ENCODE measurements around the gene ING2. TPM values are rescaled to one million over a fixed set of nuclear protein-coding genes. Genes with fewer than 3 reads are reported as not detected.

ING2 gene
- total RNA-seq, 1 donor from 2014 or later, result 9.5 TPM

- H3K27ac ChIP-seq, result peak overlapping the region; percentile 98
Measured at GRCh38 chr4:183504064-183504929, 561 bp upstream of the ING2 start.

GRCh38 chr4:183505611-183506388 is 942 bp downstream of the ING2 start:
- no peaks in the 10 kb centered on the region for H3K27me3 ChIP-seq (ENCODE audit: low read depth)
- peaks cover 5% of the 10 kb centered on the region for H3K36me3 ChIP-seq
- H3K4me3 ChIP-seq, result peak overlapping the region; percentile 88
- peaks cover 34% of the 10 kb centered on the region for H3K4me1 ChIP-seq
- TF ChIP-seq CTCF (IDR thresholded peaks at IDR 0.05), result no peak
- ATAC-seq (peak; percentile 69 to 79), DNase-seq (peak; percentile 92)
- H3K9me3 ChIP-seq, result no peaks in the 10 kb centered on the region
- intact Hi-C loops (cut with DNase I), result no loop called here
- peak overlapping the region; percentile 98 for H3K27ac ChIP-seq

More at GRCh38 chr4:183504064-183504929, 561 bp upstream of the ING2 start:
- ATAC-seq (peak; percentile 95 to 98), DNase-seq (peak; percentile 100)
- Histone ChIP-seq H3K4me1 (peaks cover 43% of the 10 kb centered on the region), H3K4me3 (peak overlapping the region; percentile 88), H3K27me3 (ENCODE audit: low read depth) (no peaks in the 10 kb centered on the region), H3K9me3 (no peaks in the 10 kb centered on the region), H3K36me3 (no peaks in the 10 kb centered on the region)
- peak; percentile 27 for TF ChIP-seq CTCF (IDR thresholded peaks at IDR 0.05)
- intact Hi-C loops (cut with DNase I), result no loop called here

GRCh38 chr4:183506389-183506735 is 1.5 kb downstream of the ING2 start:
- intact Hi-C loops (cut with DNase I), result no loop called here
- H3K4me3 ChIP-seq, result peak overlapping the region; percentile 88
- no peaks in the 10 kb centered on the region for H3K27me3 ChIP-seq (ENCODE audit: low read depth)
- H3K36me3 ChIP-seq, result peaks cover 11% of the 10 kb centered on the region
- no peak for ATAC-seq
- DNase-seq, result no peak
- peak overlapping the region; percentile 98 for H3K27ac ChIP-seq
- H3K4me1 ChIP-seq, result peaks cover 34% of the 10 kb centered on the region
- no peak for TF ChIP-seq CTCF (IDR thresholded peaks at IDR 0.05)
- H3K9me3 ChIP-seq, result no peaks in the 10 kb centered on the region

- no peaks in the 10 kb centered on the region for H3K9me3 ChIP-seq
- TF ChIP-seq CTCF (IDR thresholded peaks at IDR 0.05), result no peak
- no peak for ATAC-seq
- H3K4me1 ChIP-seq, result peaks cover 29% of the 10 kb centered on the region
- H3K4me3 ChIP-seq, result no peak overlapping the region
- intact Hi-C loops (cut with DNase I), result no loop called here
- DNase-seq, result no peak
- H3K27ac ChIP-seq, result no peak overlapping the region
- H3K36me3 ChIP-seq, result peaks cover 12% of the 10 kb centered on the region
- H3K27me3 ChIP-seq (ENCODE audit: low read depth), result no peaks in the 10 kb centered on the region
Measured at GRCh38 chr4:183507925-183508696, 3.3 kb downstream of the ING2 start.

- intact Hi-C loops (cut with DNase I), result no loop called here
- Histone ChIP-seq H3K27me3 (ENCODE audit: low read depth) (no peaks in the 10 kb centered on the region), H3K27ac (no peak overlapping the region), H3K9me3 (no peaks in the 10 kb centered on the region), H3K4me3 (no peak overlapping the region), H3K4me1 (peaks cover 22% of the 10 kb centered on the region), H3K36me3 (peaks cover 12% of the 10 kb centered on the region)
- no peak for ATAC-seq
- DNase-seq, result no peak
- TF ChIP-seq CTCF (IDR thresholded peaks at IDR 0.05), result no peak
Measured at GRCh38 chr4:183508697-183509335, 4.0 kb downstream of the ING2 start.

All from lower lobe of right lung (tissue), 2 donors.